GM12874 (cell line): ENCODE measurements around the gene LGR5.

Experiments used
- CTCF ChIP-seq: IDR thresholded peaks from 2 replicates; pipeline ENCODE4 v1.5.1; 2011; ENCODE audit warnings: low read depth, mild to moderate bottlenecking, control low read depth, low read length, moderate library complexity; ENCODE audit not compliant: insufficient read depth

LGR5 gene

GRCh38 chr12:71538807-71539206 lies 99.2 kb downstream of the LGR5 start:
- no peak for TF ChIP-seq CTCF

- TF ChIP-seq CTCF, result no peak
Measured at GRCh38 chr12:71541583-71541982, 102.0 kb downstream of the LGR5 start.

GRCh38 chr12:71546322-71546861 lies 106.8 kb downstream of the LGR5 start:
- no peak for TF ChIP-seq CTCF

- no peak for TF ChIP-seq CTCF
Measured at GRCh38 chr12:71548893-71549292, 109.3 kb downstream of the LGR5 start.

GRCh38 chr12:71551529-71551928 lies 111.9 kb downstream of the LGR5 start:
- TF ChIP-seq CTCF, result no peak

GRCh38 chr12:71552728-71553501 lies 113.3 kb downstream of the LGR5 start:
- no peak for TF ChIP-seq CTCF

- no peak for TF ChIP-seq CTCF
Measured at GRCh38 chr12:71555191-71555590, 115.6 kb downstream of the LGR5 start.
